SK-N-MC (cell line): Measurements from ENCODE around the gene MINDY4B.

Experiments
- DNase-seq: peaks from one replicate; pipeline ENCODE4 v3.0.0-alpha.2; 2011; ENCODE audit warnings: low read depth, low spot score
- H3K27ac ChIP-seq: fragments of 200-600 bp; sonication (generic); 2 replicates; pipeline ENCODE4 v1.5.1; 2016; ENCODE audit warnings: mixed run types
- H3K36me3 ChIP-seq: fragments of 200-600 bp; sonication (generic); 2 replicates; pipeline ENCODE4 v1.6.1; 2017; ENCODE audit warnings: antibody characterized with exemption, low read length, mixed read lengths; ENCODE audit not compliant: insufficient read depth
- H3K4me3 ChIP-seq: fragments of 200-600 bp; sonication (generic); 2 replicates; pipeline ENCODE4 v1.5.1; 2016
- H3K9ac ChIP-seq: fragments of 200-600 bp; sonication (generic); 2 replicates; pipeline ENCODE4 v1.8.0; 2017; ENCODE audit warnings: mixed run types, mixed read lengths; ENCODE audit not compliant: insufficient read length
- H3K9me3 ChIP-seq: fragments of 200-600 bp; sonication (generic); 2 replicates; pipeline ENCODE4 v1.6.1; 2017; ENCODE audit warnings: low read depth, mild to moderate bottlenecking, antibody characterized with exemption, low read length, moderate library complexity, mixed read lengths
- EZH2 ChIP-seq: fragments of 200-600 bp; sonication (generic); IDR thresholded peaks from one replicate; pipeline ENCODE4 v1.6.1; 2017; ENCODE audit warnings: antibody characterized with exemption
- FOXP2 ChIP-seq: optimal IDR thresholded peaks from 2 replicates; pipeline ENCODE3; 2011; ENCODE audit warnings: mild to moderate bottlenecking, moderate library complexity; ENCODE audit not compliant: insufficient read depth; ENCODE audit errors: extremely low read length, control extremely low read depth
- POLR2AphosphoS5 ChIP-seq: IDR thresholded peaks from 2 replicates; pipeline ENCODE4 v1.6.1; 2012; ENCODE audit warnings: mild to moderate bottlenecking, low read depth, low read length, borderline replicate concordance

Gene MINDY4B

GRCh38 chr3:150905339-150905738 is at the start of gene MINDY4B:
Gene MINDY4B, minus strand, starts transcription at chr3:150905439. Its CDS starts 0 bp downstream, at chr3:150905439.
- no peak within 1 kb of the TSS for H3K27ac ChIP-seq
- H3K9ac ChIP-seq: no peak within 1 kb of the TSS
- H3K4me3 ChIP-seq: no peak within 1 kb of the TSS
- no peak for DNase-seq
- H3K36me3 ChIP-seq: no peaks in the 10 kb centered on the region
- H3K9me3 ChIP-seq: no peaks in the 10 kb centered on the region
- no peak for TF ChIP-seq POLR2AphosphoS5
- no peak for TF ChIP-seq FOXP2
- no peak for TF ChIP-seq EZH2

DNA sequence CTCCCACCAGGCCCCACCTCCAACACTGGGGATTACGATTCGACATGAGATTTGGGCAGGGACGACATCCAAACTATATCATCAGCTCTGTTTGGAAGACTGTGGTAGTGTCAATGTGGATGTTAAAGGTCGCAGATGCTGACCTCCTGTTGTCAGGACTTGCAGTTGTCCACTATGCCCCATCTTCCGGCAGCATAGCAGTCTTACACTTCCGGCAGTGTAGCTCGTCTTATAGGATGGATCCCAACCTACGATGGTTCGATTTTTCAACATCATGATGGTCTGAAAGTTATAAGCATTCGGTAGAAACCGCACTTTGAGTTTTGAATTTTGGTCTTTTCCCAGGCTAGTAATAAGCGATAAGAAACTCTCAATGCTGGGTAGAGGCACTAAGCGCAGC is 46.7 kb upstream of the MINDY4B start:
- Histone ChIP-seq H3K9ac (no peak overlapping the region), H3K9me3 (no peaks in the 10 kb centered on the region), H3K4me3 (no peak overlapping the region), H3K36me3 (no peaks in the 10 kb centered on the region), H3K27ac (no peak overlapping the region)
- TF ChIP-seq EZH2 (no peak), FOXP2 (no peak), POLR2AphosphoS5 (no peak)
- no peak for DNase-seq

GRCh38 chr3:150945226-150946032 is 40.2 kb upstream of the MINDY4B start:
- Histone ChIP-seq H3K4me3 (no peak overlapping the region), H3K27ac (no peak overlapping the region), H3K9me3 (no peaks in the 10 kb centered on the region), H3K36me3 (no peaks in the 10 kb centered on the region), H3K9ac (no peak overlapping the region)
- no peak for DNase-seq
- TF ChIP-seq POLR2AphosphoS5 (no peak), FOXP2 (no peak), EZH2 (no peak)

DNA sequence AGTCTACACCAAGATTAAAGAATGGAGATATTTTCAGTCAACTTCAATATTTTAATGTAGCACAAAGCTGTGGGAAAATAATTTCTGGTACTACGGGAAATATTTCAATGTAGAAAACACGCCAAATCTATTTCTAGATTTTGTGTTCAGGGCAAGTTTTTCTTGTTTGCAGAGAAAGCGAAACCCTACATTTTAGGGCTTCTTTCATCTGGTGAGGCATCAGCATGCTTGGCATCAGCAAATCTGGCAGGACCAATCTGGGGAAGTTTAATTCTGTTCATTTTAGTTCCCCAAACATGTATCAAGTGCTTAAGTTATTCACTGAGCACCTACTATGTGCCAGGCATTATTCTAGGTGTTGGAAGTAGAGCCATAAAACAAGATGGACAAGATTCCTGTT is 37.0 kb upstream of the MINDY4B start:
- Histone ChIP-seq H3K9me3 (no peaks in the 10 kb centered on the region), H3K9ac (no peak overlapping the region), H3K4me3 (no peak overlapping the region), H3K36me3 (no peaks in the 10 kb centered on the region), H3K27ac (no peak overlapping the region)
- no peak for DNase-seq
- TF ChIP-seq POLR2AphosphoS5 (no peak), EZH2 (no peak), FOXP2 (no peak)

GRCh38 chr3:150936693-150937092 is 31.5 kb upstream of the MINDY4B start:
- TF ChIP-seq POLR2AphosphoS5 (no peak), EZH2 (no peak), FOXP2 (no peak)
- no peak for DNase-seq
- Histone ChIP-seq H3K36me3 (no peaks in the 10 kb centered on the region), H3K4me3 (no peak overlapping the region), H3K9me3 (no peaks in the 10 kb centered on the region), H3K27ac (no peak overlapping the region), H3K9ac (no peak overlapping the region)

- no peaks in the 10 kb centered on the region for H3K36me3 ChIP-seq
- DNase-seq: no peak
- no peak overlapping the region for H3K4me3 ChIP-seq
- no peak overlapping the region for H3K27ac ChIP-seq
- no peak overlapping the region for H3K9ac ChIP-seq
- no peaks in the 10 kb centered on the region for H3K9me3 ChIP-seq
- TF ChIP-seq EZH2: no peak
- TF ChIP-seq POLR2AphosphoS5: no peak
- no peak for TF ChIP-seq FOXP2
Observed at GRCh38 chr3:150933473-150933995, 28.3 kb upstream of the MINDY4B start.

GRCh38 chr3:150931745-150932144 is 26.5 kb upstream of the MINDY4B start:
- Histone ChIP-seq H3K36me3 (no peaks in the 10 kb centered on the region), H3K9ac (no peak overlapping the region), H3K9me3 (no peaks in the 10 kb centered on the region), H3K4me3 (no peak overlapping the region), H3K27ac (no peak overlapping the region)
- no peak for DNase-seq
- TF ChIP-seq FOXP2: no peak
- no peak for TF ChIP-seq EZH2
- no peak for TF ChIP-seq POLR2AphosphoS5

DNA sequence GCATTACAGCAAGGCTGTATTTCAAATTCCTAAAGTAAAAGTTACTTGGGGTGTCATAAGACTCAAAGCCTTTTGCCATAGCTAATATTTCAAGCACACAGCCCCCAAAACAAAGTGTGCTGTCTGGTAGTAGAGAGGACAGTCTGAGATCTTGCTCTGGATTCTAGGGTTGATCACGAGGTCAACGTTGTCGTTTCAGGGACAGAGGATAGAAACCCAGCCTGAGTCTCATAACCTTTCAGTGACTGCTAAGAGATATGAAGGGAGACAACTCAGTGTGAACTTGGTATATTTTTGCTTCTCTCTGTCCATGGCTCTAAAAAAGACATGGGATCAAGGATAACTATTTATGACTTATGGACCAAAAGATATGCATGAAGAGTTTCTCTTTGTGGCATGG is 25.6 kb upstream of the MINDY4B start:
- Histone ChIP-seq H3K27ac (no peak overlapping the region), H3K9me3 (no peaks in the 10 kb centered on the region), H3K36me3 (no peaks in the 10 kb centered on the region), H3K9ac (no peak overlapping the region), H3K4me3 (no peak overlapping the region)
- no peak for DNase-seq
- TF ChIP-seq FOXP2 (no peak), POLR2AphosphoS5 (no peak), EZH2 (no peak)

GRCh38 chr3:150928234-150928633 is 23.0 kb upstream of the MINDY4B start:
- H3K9me3 ChIP-seq: no peaks in the 10 kb centered on the region
- no peaks in the 10 kb centered on the region for H3K36me3 ChIP-seq
- no peak overlapping the region for H3K9ac ChIP-seq
- TF ChIP-seq FOXP2: no peak
- DNase-seq: no peak
- H3K4me3 ChIP-seq: no peak overlapping the region
- no peak overlapping the region for H3K27ac ChIP-seq
